GM23338 (cell line): Measurements from ENCODE around the gene PDE4D. TPM values are rescaled to one million over a fixed set of nuclear protein-coding genes. Genes with fewer than 3 reads are reported as not detected.

Experiments
- ATAC-seq: fragments of 200-7000 bp; cut with Tn5 transposase; 3 replicates; pipeline ENCODE4 v1.9.1; 2020
- DNase-seq: peaks from one replicate; pipeline ENCODE4 v3.0.0-alpha.2; 2015; ENCODE audit warnings: low spot score
- H2AFZ ChIP-seq: fragments of 200-600 bp; sonication (generic); 2 replicates; pipeline ENCODE4 v1.8.0; 2016; ENCODE audit warnings: antibody characterized with exemption, mild to moderate bottlenecking, moderate library complexity
- H3F3A ChIP-seq: fragments of 200-600 bp; sonication (generic); replicated peaks from 2 replicates; pipeline ENCODE4 v1.8.0; 2017; ENCODE audit warnings: antibody characterized with exemption, mixed run types, low read depth
- H3K27ac ChIP-seq: fragments of 200-600 bp; sonication (generic); 2 replicates; pipeline ENCODE4 v1.6.1; 2016; ENCODE audit warnings: low read depth
- H3K27me3 ChIP-seq: fragments of 200-600 bp; sonication (generic); 2 replicates; pipeline ENCODE4 v1.8.0; 2016; ENCODE audit warnings: mild to moderate bottlenecking, mixed run types, moderate library complexity; ENCODE audit not compliant: insufficient read depth
- H3K36me3 ChIP-seq: fragments of 200-600 bp; sonication (generic); 2 replicates; pipeline ENCODE4 v1.8.0; 2016; ENCODE audit warnings: mild to moderate bottlenecking; ENCODE audit not compliant: insufficient read depth
- H3K4me1 ChIP-seq: fragments of 200-600 bp; sonication (generic); 2 replicates; pipeline ENCODE4 v1.8.0; 2016; ENCODE audit warnings: mild to moderate bottlenecking, moderate library complexity; ENCODE audit not compliant: insufficient read depth
- H3K4me2 ChIP-seq: fragments of 200-600 bp; sonication (generic); 2 replicates; pipeline ENCODE4 v1.7.1; 2017; ENCODE audit warnings: mixed run types
- H3K4me3 ChIP-seq: fragments of 200-600 bp; sonication (generic); 2 replicates; pipeline ENCODE4 v1.6.1; 2016; ENCODE audit warnings: mixed run types
- H3K79me2 ChIP-seq: fragments of 200-600 bp; sonication (generic); replicated peaks from 2 replicates; pipeline ENCODE4 v1.8.0; 2017; ENCODE audit warnings: mild to moderate bottlenecking; ENCODE audit not compliant: insufficient read depth
- H3K9me2 ChIP-seq: fragments of 200-600 bp; sonication (generic); 2 replicates; pipeline ENCODE4 v1.8.0; 2017; ENCODE audit not compliant: insufficient read depth
- H4K20me1 ChIP-seq: fragments of 200-600 bp; sonication (generic); replicated peaks from 2 replicates; pipeline ENCODE4 v1.8.0; 2017; ENCODE audit warnings: mild to moderate bottlenecking; ENCODE audit not compliant: insufficient read depth
- H3K27ac Mint-ChIP-seq: 2 replicates; pipeline ENCODE4 v1.8.0; 2020; ENCODE audit warnings: inconsistent platforms, mild to moderate bottlenecking, moderate library complexity, mixed read lengths
- H3K27me3 Mint-ChIP-seq: 3 replicates; pipeline ENCODE4 v1.8.0; 2022; ENCODE audit warnings: low read depth, mild to moderate bottlenecking, moderate library complexity, mixed read lengths, inconsistent platforms; ENCODE audit not compliant: insufficient read depth, poor library complexity
- H3K36me3 Mint-ChIP-seq: 3 replicates; pipeline ENCODE4 v1.8.0; 2021; ENCODE audit warnings: low read depth, mild to moderate bottlenecking, inconsistent platforms, moderate library complexity, mixed read lengths
- H3K4me1 Mint-ChIP-seq: 3 replicates; pipeline ENCODE4 v1.8.0; 2020; ENCODE audit warnings: mild to moderate bottlenecking, inconsistent platforms, mixed read lengths
- H3K4me3 Mint-ChIP-seq: 3 replicates; pipeline ENCODE4 v1.8.0; 2021; ENCODE audit warnings: moderate library complexity, mild to moderate bottlenecking, inconsistent platforms, mixed read lengths
- H3K9me3 Mint-ChIP-seq: 3 replicates; pipeline ENCODE4 v1.8.0; 2020; ENCODE audit warnings: moderate library complexity, mild to moderate bottlenecking, inconsistent platforms, mixed read lengths
- CREB1 ChIP-seq: fragments of 250-450 bp; sonication (Bioruptor Pico); IDR thresholded peaks from 2 replicates; pipeline ENCODE4 v1.5.0; 2020; ENCODE audit warnings: low read depth, mild to moderate bottlenecking, moderate library complexity
- CTCF ChIP-seq, 2 experiments: fragments of 200-600 bp in 1 of 2; sonication (generic) in 1 of 2; conservative IDR thresholded peaks; 2 replicates each; pipeline versions ENCODE4 v1.5.1 to v1.6.1; 2016 to 2017; ENCODE audit warnings: antibody characterized with exemption in 2 of 2, low read depth in 2 of 2, mild to moderate bottlenecking in 2 of 2, moderate library complexity in 1 of 2
- ETS1 ChIP-seq: IDR thresholded peaks from 2 replicates; pipeline ENCODE4 v1.6.1; 2016; ENCODE audit warnings: antibody characterized with exemption
- EZH2 ChIP-seq: fragments of 200-600 bp; sonication (generic); IDR thresholded peaks from one replicate; pipeline ENCODE4 v1.8.0; 2017; ENCODE audit warnings: antibody characterized with exemption, mild to moderate bottlenecking, low read depth; ENCODE audit not compliant: unreplicated experiment
- EZH2phosphoT487 ChIP-seq: fragments of 200-600 bp; sonication (generic); IDR thresholded peaks from one replicate; pipeline ENCODE4 v1.8.1; 2018; ENCODE audit warnings: antibody characterized with exemption; ENCODE audit not compliant: unreplicated experiment
- JUNB ChIP-seq: IDR thresholded peaks from one replicate; pipeline ENCODE4 v1.6.1; 2016; ENCODE audit warnings: antibody characterized with exemption; ENCODE audit not compliant: unreplicated experiment
- NANOG ChIP-seq: IDR thresholded peaks from 2 replicates; pipeline ENCODE4 v1.6.1; 2016; ENCODE audit warnings: antibody characterized with exemption, borderline replicate concordance
- POLR2AphosphoS5 ChIP-seq: IDR thresholded peaks from 2 replicates; pipeline ENCODE4 v1.6.1; 2016; ENCODE audit warnings: antibody characterized with exemption, low read depth
- REST ChIP-seq: IDR thresholded peaks from one replicate; pipeline ENCODE4 v1.6.1; 2018; ENCODE audit warnings: antibody characterized with exemption; ENCODE audit not compliant: unreplicated experiment
- STAT1 ChIP-seq: IDR thresholded peaks from one replicate; pipeline ENCODE4 v1.6.1; 2016; ENCODE audit warnings: antibody characterized with exemption; ENCODE audit not compliant: unreplicated experiment
- ZNF114 ChIP-seq: fragments of 250-450 bp; sonication (Bioruptor Pico); IDR thresholded peaks from 2 replicates; pipeline ENCODE4 v1.5.0; 2020; ENCODE audit warnings: mild to moderate bottlenecking, moderate library complexity
- ZNF331 ChIP-seq: fragments of 250-450 bp; sonication (Bioruptor Pico); IDR thresholded peaks from 2 replicates; pipeline ENCODE4 v1.5.0; 2020; ENCODE audit warnings: low read depth, mild to moderate bottlenecking, moderate library complexity
- ZNF462 ChIP-seq: fragments of 250-450 bp; sonication (Bioruptor Pico); IDR thresholded peaks from 2 replicates; pipeline ENCODE4 v1.5.0; 2020; ENCODE audit warnings: mild to moderate bottlenecking, moderate library complexity
- polyA plus RNA-seq: library from polyadenylated mRNA; unstranded; fragments of >200 nt; fragmentation: Nextera tagmentation; extraction: Ambion mirVana; gene quantifications from 2 replicates; pipeline ENCODE4 v1.2.1, GENCODE V29; 2016
- total RNA-seq: library from RNA; depleted of rRNA; stranded (reverse); fragments of >200 nt; shearing (Covaris generic); gene quantifications from 2 replicates; pipeline ENCODE4 v1.2.3, GENCODE V29; 2014

Gene PDE4D
- total and polyA plus RNA-seq, 2 experiments from 2014 or later, result 2.1 to 4.7 TPM

GRCh38 chr5:59212596-59212995 is 680.9 kb downstream of the PDE4D start:
- Histone ChIP-seq H3K79me2 (no peaks in the 10 kb centered on the region), H3K4me1 (no peaks in the 10 kb centered on the region), H3K4me3 (no peak overlapping the region), H4K20me1 (no peaks in the 10 kb centered on the region), H3F3A (no peaks in the 10 kb centered on the region), H3K27ac (no peak overlapping the region), H2AFZ (no peak overlapping the region; the same call in 1 of the 2 replicates), H3K27me3 (no peaks in the 10 kb centered on the region), H3K4me2 (no peak overlapping the region), H3K9me2 (no peaks in the 10 kb centered on the region), H3K36me3 (no peaks in the 10 kb centered on the region)
- Mint-ChIP-seq H3K4me1 (no peaks in the 10 kb centered on the region), H3K27ac (no peak overlapping the region), H3K36me3 (no peaks in the 10 kb centered on the region), H3K4me3 (no peak overlapping the region), H3K27me3 (no peaks in the 10 kb centered on the region), H3K9me3 (no peaks in the 10 kb centered on the region)
- TF ChIP-seq POLR2AphosphoS5 (no peak), CREB1 (CRISPR knock-in tag) (no peak), REST (no peak), EZH2 (no peak), CTCF (conservative IDR thresholded peaks at IDR 0.05; ENCODE audit: low read depth in 2 of 2) (no peak), ETS1 (no peak), ZNF114 (CRISPR knock-in tag) (no peak), EZH2phosphoT487 (no peak), ZNF462 (no peak), NANOG (no peak), ZNF331 (no peak), STAT1 (no peak), JUNB (no peak)
- ATAC-seq (no peak), DNase-seq (no peak)
